Sigmoid colon (tissue), 4 donors: Measurements from ENCODE around the gene HDAC2.

Experiments
- EP300 ChIP-seq, 4 donors: sonication (generic); formaldehyde crosslinking; IDR thresholded peaks; one replicate each; pipeline ENCODE4 v1.6.1; 2017; ENCODE audit warnings: antibody characterized with exemption in 4 of 4
- POLR2A ChIP-seq, 2 donors: fragments of 450-650 bp; IDR thresholded peaks; one replicate each; pipeline ENCODE4 v1.6.1; 2016; ENCODE audit warnings: antibody characterized with exemption in 2 of 2, mild to moderate bottlenecking in 2 of 2, moderate library complexity in 2 of 2
- POLR2AphosphoS5 ChIP-seq, 4 donors: sonication (generic); formaldehyde crosslinking; IDR thresholded peaks; one replicate each; pipeline ENCODE4 v1.6.1; 2017; ENCODE audit warnings: antibody characterized with exemption in 4 of 4
- TF ChIP-seq, protein P1 (sequence below), 4 experiments: fragments of 450-650 bp in 3 of 4; fragments of 200-600 bp in 1 of 4; IDR thresholded peaks; one replicate each; pipeline ENCODE4 v1.5.1; 2016 to 2019; ENCODE audit warnings: antibody characterized with exemption in 4 of 4, mild to moderate bottlenecking in 3 of 4, moderate library complexity in 2 of 4

DNA sequence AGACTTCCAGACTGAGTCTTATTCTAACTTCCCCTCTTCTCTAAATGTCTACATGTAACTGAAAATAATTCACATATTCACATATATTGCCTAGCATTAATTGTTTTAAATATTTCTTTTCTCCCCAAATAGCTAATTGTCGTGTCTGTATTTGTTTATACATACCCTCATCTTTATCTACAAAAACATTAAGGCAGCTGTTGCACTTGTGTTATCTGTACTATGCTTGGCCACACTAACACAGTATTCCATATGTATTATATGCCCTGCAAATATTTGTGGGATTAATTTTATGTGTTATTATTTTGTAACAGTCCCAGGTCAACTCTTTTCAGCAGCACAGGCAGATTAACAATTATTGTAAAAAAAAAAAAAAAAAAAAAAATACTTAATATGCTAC lies 11.7 kb downstream of the HDAC2 start:
- TF ChIP-seq POLR2A (IDR thresholded peaks at IDR 0.05) (no peak), EP300 (IDR thresholded peaks at IDR 0.05) (no peak), POLR2AphosphoS5 (IDR thresholded peaks at IDR 0.05) (no peak)
- TF ChIP-seq, protein P1, sequence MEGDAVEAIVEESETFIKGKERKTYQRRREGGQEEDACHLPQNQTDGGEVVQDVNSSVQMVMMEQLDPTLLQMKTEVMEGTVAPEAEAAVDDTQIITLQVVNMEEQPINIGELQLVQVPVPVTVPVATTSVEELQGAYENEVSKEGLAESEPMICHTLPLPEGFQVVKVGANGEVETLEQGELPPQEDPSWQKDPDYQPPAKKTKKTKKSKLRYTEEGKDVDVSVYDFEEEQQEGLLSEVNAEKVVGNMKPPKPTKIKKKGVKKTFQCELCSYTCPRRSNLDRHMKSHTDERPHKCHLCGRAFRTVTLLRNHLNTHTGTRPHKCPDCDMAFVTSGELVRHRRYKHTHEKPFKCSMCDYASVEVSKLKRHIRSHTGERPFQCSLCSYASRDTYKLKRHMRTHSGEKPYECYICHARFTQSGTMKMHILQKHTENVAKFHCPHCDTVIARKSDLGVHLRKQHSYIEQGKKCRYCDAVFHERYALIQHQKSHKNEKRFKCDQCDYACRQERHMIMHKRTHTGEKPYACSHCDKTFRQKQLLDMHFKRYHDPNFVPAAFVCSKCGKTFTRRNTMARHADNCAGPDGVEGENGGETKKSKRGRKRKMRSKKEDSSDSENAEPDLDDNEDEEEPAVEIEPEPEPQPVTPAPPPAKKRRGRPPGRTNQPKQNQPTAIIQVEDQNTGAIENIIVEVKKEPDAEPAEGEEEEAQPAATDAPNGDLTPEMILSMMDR (IDR thresholded peaks at IDR 0.05) = no peak
